Choroid plexus epithelial cell (primary cell): ENCODE results near the gene HECW1.
A peak's percentile ranks its signal among the peaks of the same experiment; 100 is the strongest.

Experiments used
- DNase-seq: peaks from one replicate; pipeline ENCODE4 v3.0.0-alpha.2; 2010; ENCODE audit warnings: low read depth
- H3K4me3 ChIP-seq: 2 replicates; pipeline ENCODE4 v1.5.1; 2011; ENCODE audit warnings: low read depth, mild to moderate bottlenecking, control low read depth, low read length, moderate library complexity
- TF ChIP-seq, protein P1 (sequence below): conservative IDR thresholded peaks from 2 replicates; pipeline ENCODE4 v1.5.1; 2011; ENCODE audit warnings: low read depth, mild to moderate bottlenecking, control low read depth, inconsistent platforms, low read length, moderate library complexity

HECW1 gene

GRCh38 chr7:43398831-43399230 lies 286.4 kb downstream of the HECW1 start:
- TF ChIP-seq, protein P1, sequence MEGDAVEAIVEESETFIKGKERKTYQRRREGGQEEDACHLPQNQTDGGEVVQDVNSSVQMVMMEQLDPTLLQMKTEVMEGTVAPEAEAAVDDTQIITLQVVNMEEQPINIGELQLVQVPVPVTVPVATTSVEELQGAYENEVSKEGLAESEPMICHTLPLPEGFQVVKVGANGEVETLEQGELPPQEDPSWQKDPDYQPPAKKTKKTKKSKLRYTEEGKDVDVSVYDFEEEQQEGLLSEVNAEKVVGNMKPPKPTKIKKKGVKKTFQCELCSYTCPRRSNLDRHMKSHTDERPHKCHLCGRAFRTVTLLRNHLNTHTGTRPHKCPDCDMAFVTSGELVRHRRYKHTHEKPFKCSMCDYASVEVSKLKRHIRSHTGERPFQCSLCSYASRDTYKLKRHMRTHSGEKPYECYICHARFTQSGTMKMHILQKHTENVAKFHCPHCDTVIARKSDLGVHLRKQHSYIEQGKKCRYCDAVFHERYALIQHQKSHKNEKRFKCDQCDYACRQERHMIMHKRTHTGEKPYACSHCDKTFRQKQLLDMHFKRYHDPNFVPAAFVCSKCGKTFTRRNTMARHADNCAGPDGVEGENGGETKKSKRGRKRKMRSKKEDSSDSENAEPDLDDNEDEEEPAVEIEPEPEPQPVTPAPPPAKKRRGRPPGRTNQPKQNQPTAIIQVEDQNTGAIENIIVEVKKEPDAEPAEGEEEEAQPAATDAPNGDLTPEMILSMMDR = no peak
- no peak for DNase-seq
- H3K4me3 ChIP-seq = no peak overlapping the region

DNA sequence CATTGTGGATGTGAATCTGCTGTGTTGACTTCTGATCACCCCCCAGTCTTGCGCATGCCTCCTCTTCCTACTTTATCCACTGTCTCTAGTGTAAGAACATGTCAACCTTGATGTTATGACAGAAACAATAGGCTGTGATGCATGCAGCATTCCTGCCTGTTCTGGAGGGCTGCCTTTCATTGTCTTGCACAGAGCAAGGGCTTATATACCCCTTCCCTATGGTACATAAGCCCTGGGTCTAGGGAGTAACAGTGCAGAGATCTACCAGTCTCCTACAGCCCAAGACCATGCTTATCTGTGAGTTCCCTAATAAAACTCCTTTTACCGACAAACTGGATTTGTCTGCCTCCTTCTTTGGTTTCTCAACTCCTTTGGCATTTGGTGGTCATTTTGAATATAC lies 293.5 kb downstream of the HECW1 start:
- TF ChIP-seq, protein P1 = no peak
- H3K4me3 ChIP-seq = no peak overlapping the region
- no peak for DNase-seq

DNA sequence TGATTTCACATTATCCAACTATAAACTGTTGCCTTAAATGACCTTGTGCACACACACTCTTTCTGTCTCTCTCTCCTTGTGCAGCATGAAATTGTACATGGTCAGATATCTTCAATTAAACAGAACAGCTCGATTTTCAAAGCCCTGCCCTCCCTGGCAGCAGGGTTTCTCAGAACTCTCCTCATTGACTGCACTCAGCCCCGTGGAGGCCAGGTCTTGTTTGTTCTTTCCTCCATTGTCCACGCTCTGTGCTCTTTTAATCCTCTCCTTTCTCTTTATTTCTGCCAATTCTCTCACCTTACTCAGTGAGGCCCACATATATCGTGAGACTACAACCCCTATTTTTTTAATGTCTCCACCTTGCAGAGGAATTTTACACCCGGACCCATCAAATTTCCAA lies 294.5 kb downstream of the HECW1 start:
- TF ChIP-seq, protein P1 = no peak
- H3K4me3 ChIP-seq = no peak overlapping the region
- DNase-seq = no peak

DNA sequence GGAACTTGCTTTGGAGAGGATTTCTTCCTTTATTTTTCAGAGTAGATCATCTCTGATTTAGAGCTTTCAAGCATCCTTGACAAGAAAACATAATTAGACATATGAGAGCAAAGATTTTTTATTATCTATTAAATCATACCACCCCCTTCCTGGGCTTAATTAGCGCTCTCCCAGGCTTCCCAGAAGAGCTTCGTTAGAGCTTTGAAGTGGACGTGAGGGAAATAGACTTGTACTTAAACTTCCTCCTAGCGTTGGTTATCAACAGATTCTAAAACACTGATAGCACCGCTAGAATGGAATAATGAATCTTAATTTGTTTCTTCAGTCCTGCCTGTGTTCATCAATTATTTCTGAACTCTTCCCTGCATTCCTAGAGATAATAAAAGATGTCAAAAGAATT lies 296.5 kb downstream of the HECW1 start:
- no peak overlapping the region for H3K4me3 ChIP-seq
- no peak for DNase-seq
- TF ChIP-seq, protein P1 = no peak

DNA sequence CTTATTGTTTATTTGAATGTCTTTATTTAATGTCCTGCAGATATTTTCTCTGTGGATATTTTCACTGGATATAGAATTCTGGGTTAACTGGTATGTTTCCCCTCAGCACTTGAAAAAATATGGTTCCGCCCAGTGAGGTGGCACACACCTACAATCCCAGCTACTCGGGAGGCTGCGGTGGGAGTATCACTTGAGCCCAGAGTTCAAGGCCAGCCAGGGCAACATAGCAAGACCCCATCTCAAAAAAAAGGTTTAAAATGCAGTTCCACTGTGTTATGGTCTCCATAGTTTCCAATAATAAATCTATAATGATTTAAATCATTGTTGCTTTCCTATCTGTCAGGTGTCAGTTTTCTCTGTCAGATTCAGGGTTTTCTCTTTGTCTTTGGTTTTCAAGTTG lies 305.0 kb downstream of the HECW1 start:
- no peak overlapping the region for H3K4me3 ChIP-seq
- DNase-seq = no peak
- TF ChIP-seq, protein P1 = no peak

GRCh38 chr7:43430411-43430810 lies 318.0 kb downstream of the HECW1 start:
- DNase-seq = peak; percentile 8
- no peak overlapping the region for H3K4me3 ChIP-seq
- TF ChIP-seq, protein P1 = no peak

DNA sequence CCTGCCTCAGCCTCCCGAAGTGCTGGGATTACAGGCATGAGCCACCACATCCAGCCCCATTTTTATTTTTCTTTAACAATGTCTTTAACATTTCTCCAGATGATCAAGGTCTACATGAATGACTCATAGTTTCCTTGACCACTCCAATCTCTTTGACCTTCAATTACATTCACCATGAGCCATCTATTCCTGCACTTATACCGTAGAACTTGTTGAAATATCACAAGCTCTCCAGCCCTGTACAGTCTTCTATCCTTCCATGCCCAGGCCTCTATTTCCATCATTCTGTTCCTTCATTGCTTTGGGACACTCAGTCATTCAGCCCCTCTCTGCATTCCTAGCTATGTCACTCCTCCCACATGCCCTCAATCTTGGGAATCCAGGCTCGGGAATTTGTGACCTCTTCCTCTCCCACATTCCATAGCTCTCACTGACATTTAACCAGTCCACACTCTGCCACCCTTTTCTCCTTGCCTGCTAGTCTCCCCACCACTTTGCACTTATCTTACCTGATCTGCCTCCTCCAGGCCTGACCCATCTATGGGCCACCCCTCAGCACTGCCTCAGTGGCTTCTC lies 318.7 kb downstream of the HECW1 start:
- peak; percentile 52 for DNase-seq
- TF ChIP-seq, protein P1 = no peak
- H3K4me3 ChIP-seq = no peak overlapping the region
